ENCODE measurements around the gene STMN3.

The STMN3 gene

DNA sequence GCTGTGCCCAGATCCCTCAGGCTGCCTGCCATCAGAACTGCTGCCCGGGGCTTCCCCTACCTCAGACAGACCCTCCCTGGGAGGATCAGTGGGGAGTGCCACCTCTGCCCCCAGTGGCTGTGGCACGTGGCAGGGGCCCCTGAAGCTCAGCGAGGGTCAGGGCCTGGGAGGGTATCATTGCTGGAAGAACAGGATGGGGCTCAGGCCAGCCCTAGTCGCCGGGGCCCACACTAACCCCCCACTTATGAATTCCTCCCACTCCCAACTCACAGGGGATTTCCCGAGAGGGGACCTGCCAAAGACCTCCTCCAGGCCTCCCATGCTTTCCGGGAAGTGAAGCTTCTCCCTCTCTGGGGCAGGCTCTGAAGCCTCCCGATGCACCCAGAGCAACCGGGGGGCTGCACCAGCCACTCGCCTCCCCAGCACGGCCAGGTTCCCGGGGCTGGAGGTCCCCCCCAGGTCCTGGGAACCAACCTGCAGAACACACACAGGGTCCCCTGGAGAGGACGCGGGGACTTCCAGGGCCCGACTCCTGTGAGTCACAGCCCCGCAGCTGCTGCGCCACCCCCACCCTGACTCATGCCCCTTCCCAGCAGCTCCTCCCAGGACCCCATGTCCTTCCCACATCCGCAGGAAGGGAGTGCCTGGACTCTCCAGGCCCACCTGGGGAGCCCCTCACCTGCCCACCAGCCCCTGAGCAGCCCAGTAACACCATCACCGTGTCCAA, 45.7 kb upstream of the STMN3 start:
- H3K4me3 ChIP-seq (ENCODE audit: low read length): no peak overlapping the region
- TF ChIP-seq, protein P1, sequence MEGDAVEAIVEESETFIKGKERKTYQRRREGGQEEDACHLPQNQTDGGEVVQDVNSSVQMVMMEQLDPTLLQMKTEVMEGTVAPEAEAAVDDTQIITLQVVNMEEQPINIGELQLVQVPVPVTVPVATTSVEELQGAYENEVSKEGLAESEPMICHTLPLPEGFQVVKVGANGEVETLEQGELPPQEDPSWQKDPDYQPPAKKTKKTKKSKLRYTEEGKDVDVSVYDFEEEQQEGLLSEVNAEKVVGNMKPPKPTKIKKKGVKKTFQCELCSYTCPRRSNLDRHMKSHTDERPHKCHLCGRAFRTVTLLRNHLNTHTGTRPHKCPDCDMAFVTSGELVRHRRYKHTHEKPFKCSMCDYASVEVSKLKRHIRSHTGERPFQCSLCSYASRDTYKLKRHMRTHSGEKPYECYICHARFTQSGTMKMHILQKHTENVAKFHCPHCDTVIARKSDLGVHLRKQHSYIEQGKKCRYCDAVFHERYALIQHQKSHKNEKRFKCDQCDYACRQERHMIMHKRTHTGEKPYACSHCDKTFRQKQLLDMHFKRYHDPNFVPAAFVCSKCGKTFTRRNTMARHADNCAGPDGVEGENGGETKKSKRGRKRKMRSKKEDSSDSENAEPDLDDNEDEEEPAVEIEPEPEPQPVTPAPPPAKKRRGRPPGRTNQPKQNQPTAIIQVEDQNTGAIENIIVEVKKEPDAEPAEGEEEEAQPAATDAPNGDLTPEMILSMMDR (conservative IDR thresholded peaks at IDR 0.05; ENCODE audit: low read length): no peak
- DNase-seq (ENCODE audit: low read depth): peak; percentile 86

GRCh38 chr20:63697868-63698545, 44.8 kb upstream of the STMN3 start:
- no peak overlapping the region for H3K4me3 ChIP-seq (ENCODE audit: low read length)
- DNase-seq (ENCODE audit: low read depth): no peak
- TF ChIP-seq, protein P1 (conservative IDR thresholded peaks at IDR 0.05; ENCODE audit: low read length): no peak

DNA sequence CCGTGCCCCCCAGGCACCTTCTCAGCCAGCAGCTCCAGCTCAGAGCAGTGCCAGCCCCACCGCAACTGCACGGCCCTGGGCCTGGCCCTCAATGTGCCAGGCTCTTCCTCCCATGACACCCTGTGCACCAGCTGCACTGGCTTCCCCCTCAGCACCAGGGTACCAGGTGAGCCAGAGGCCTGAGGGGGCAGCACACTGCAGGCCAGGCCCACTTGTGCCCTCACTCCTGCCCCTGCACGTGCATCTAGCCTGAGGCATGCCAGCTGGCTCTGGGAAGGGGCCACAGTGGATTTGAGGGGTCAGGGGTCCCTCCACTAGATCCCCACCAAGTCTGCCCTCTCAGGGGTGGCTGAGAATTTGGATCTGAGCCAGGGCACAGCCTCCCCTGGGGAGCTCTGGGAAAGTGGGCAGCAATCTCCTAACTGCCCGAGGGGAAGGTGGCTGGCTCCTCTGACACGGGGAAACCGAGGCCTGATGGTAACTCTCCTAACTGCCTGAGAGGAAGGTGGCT, 44.2 kb upstream of the STMN3 start:
- H3K4me3 ChIP-seq (ENCODE audit: low read length): no peak overlapping the region; the same call in 1 of the 2 replicates
- TF ChIP-seq, protein P1 (conservative IDR thresholded peaks at IDR 0.05; ENCODE audit: low read length): no peak
- DNase-seq (ENCODE audit: low read depth): no peak

GRCh38 chr20:63696628-63697356, 43.6 kb upstream of the STMN3 start, which contains the start of gene TNFRSF6B:
TNFRSF6B (plus strand) TSS chr20:63696652; CDS start chr20:63696768, 116 bp downstream.
- DNase-seq (ENCODE audit: low read depth): no peak
- TF ChIP-seq, protein P1 (conservative IDR thresholded peaks at IDR 0.05; ENCODE audit: low read length): no peak
- H3K4me3 ChIP-seq (ENCODE audit: low read length): peak within 1 kb of the TSS; percentile 24

- TF ChIP-seq, protein P1 (conservative IDR thresholded peaks at IDR 0.05; ENCODE audit: low read length): no peak
- no peak overlapping the region for H3K4me3 ChIP-seq (ENCODE audit: low read length)
- no peak for DNase-seq (ENCODE audit: low read depth)
Observed at GRCh38 chr20:63696306-63696627, 43.0 kb upstream of the STMN3 start.

DNA sequence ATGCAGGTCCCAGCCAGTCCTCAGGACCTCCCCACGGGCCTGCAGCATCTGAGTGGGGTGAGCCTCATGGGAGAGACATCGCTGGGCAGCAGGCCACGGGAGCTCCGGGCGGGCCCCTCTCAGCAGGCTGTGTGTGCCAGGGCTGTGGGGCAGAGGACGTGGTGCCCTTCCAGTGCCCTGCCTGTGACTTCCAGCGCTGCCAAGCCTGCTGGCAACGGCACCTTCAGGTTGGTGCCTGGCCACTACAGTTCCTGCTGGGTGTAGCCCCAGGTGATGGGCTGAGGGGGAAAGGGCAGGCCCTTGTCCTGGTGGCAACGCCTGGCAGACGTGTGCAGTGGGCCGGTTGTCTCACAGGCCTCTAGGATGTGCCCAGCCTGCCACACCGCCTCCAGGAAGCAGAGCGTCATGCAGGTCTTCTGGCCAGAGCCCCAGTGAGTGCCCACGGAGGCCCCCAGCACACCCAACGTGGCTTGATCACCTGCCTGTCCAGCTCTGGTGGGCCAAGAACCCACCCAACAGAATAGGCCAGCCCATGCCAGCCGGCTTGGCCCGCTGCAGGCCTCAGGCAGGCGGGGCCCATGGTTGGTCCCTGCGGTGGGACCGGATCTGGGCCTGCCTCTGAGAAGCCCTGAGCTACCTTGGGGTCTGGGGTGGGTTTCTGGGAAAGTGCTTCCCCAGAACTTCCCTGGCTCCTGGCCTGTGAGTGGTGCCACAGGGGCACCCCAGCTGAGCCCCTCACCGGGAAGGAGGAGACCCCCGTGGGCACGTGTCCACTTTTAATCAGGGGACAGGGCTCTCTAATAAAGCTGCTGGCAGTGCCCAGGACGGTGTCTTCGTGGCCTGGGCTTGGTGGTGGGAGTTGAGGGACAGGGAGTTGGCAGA, 42.4 kb upstream of the STMN3 start:
- TF ChIP-seq, protein P1 (conservative IDR thresholded peaks at IDR 0.05; ENCODE audit: low read length): no peak
- no peak for DNase-seq (ENCODE audit: low read depth)
- no peak overlapping the region for H3K4me3 ChIP-seq (ENCODE audit: low read length)

All from AG10803 (cell line).